G401.6 (cell line): Measurements from ENCODE around the gene POMP.
A peak's percentile ranks its signal among the peaks of the same experiment; 100 is the strongest.

Experiments used
- FAIRE-seq: peaks from 2 replicates; lab custom pipeline; 2012; peaks lifted over from hg19 to GRCh38; lab: Jason Lieb, UNC

Gene POMP

GRCh38 chr13:28658796-28659620 is at the start of gene POMP:
Gene POMP (plus strand): TSS chr13:28659130. CDS start chr13:28659185, 55 bp downstream.
- peak; percentile 76 for FAIRE-seq

- FAIRE-seq, result no peak
Measured at GRCh38 chr13:28609381-28609780, 49.5 kb upstream of the POMP start.

GRCh38 chr13:28609926-28610325 is 49.0 kb upstream of the POMP start:
- no peak for FAIRE-seq

- FAIRE-seq, result no peak
Measured at GRCh38 chr13:28610996-28611395, 47.9 kb upstream of the POMP start.

- FAIRE-seq, result no peak
Measured at GRCh38 chr13:28611654-28612131, 47.2 kb upstream of the POMP start.

- no peak for FAIRE-seq
Measured at GRCh38 chr13:28613562-28613961, 45.4 kb upstream of the POMP start.

- no peak for FAIRE-seq
Measured at GRCh38 chr13:28615916-28616446, 42.9 kb upstream of the POMP start.

- FAIRE-seq, result no peak
Measured at GRCh38 chr13:28618230-28618994, 40.5 kb upstream of the POMP start.

GRCh38 chr13:28620011-28620830 is 38.7 kb upstream of the POMP start:
- no peak for FAIRE-seq

- FAIRE-seq, result no peak
Measured at GRCh38 chr13:28621449-28621848, 37.5 kb upstream of the POMP start.

GRCh38 chr13:28622286-28622685 is 36.6 kb upstream of the POMP start:
- no peak for FAIRE-seq

- no peak for FAIRE-seq
Measured at GRCh38 chr13:28623782-28624706, 34.9 kb upstream of the POMP start.

GRCh38 chr13:28624707-28625432 is 34.1 kb upstream of the POMP start:
- no peak for FAIRE-seq

- no peak for FAIRE-seq
Measured at GRCh38 chr13:28626266-28626665, 32.7 kb upstream of the POMP start.

GRCh38 chr13:28628241-28628640 is 30.7 kb upstream of the POMP start:
- FAIRE-seq, result no peak

GRCh38 chr13:28630869-28631268 is 28.1 kb upstream of the POMP start:
- no peak for FAIRE-seq

GRCh38 chr13:28631801-28632200 is 27.1 kb upstream of the POMP start:
- no peak for FAIRE-seq

GRCh38 chr13:28636069-28636468 is 22.9 kb upstream of the POMP start:
- FAIRE-seq, result no peak

GRCh38 chr13:28636677-28637317 is 22.1 kb upstream of the POMP start:
- peak; percentile 61 for FAIRE-seq
